NT2/D1 (cell line): ENCODE data around the gene ARSK.

Experiments
- SUZ12 ChIP-seq: IDR thresholded peaks from 2 replicates; pipeline ENCODE4 v1.6.1; 2011; ENCODE audit not compliant: insufficient read length, insufficient read depth; ENCODE audit errors: extremely low read depth
- YY1 ChIP-seq: IDR thresholded peaks from 2 replicates; pipeline ENCODE4 v1.6.1; 2011; ENCODE audit not compliant: insufficient read length, insufficient read depth
- ZNF274 ChIP-seq: IDR thresholded peaks from 2 replicates; pipeline ENCODE4 v1.6.1; 2011; ENCODE audit warnings: mild to moderate bottlenecking, low read depth, low read length

- no peak for TF ChIP-seq YY1
- TF ChIP-seq ZNF274 = no peak
- TF ChIP-seq SUZ12 = no peak
Observed at GRCh38 chr5:95644351-95645042, 89.6 kb downstream of the ARSK start.
